ENCODE results near the gene PPFIA3.
"Not testable (repeated sequence)": the region's sequence is repeated elsewhere in the genome, so short reads cannot be mapped to it uniquely, and the experiment has no call there.

PPFIA3 gene

GRCh38 chr19:49119411-49120324, at the start of gene PPFIA3:
PPFIA3 (plus strand) TSS chr19:49119544; CDS start chr19:49127874, 8,330 bp downstream.
- no peak for FAIRE-seq

- FAIRE-seq, result no peak
Measured at GRCh38 chr19:49070416-49070815, 48.9 kb upstream of the PPFIA3 start.

- no peak for FAIRE-seq
Measured at GRCh38 chr19:49071860-49072547, 47.3 kb upstream of the PPFIA3 start.

- FAIRE-seq, result no peak
Measured at GRCh38 chr19:49073514-49074378, 45.6 kb upstream of the PPFIA3 start.

GRCh38 chr19:49074869-49075268, 44.5 kb upstream of the PPFIA3 start:
- not testable (repeated sequence) for FAIRE-seq

GRCh38 chr19:49080392-49080791, 39.0 kb upstream of the PPFIA3 start:
- no peak for FAIRE-seq

GRCh38 chr19:49081273-49081672, 38.1 kb upstream of the PPFIA3 start:
- no peak for FAIRE-seq

GRCh38 chr19:49084206-49085019, 34.9 kb upstream of the PPFIA3 start:
- FAIRE-seq, result no peak

GRCh38 chr19:49085020-49085867, 34.1 kb upstream of the PPFIA3 start, which contains the start of gene SNRNP70:
SNRNP70 (plus strand) TSS chr19:49085451; CDS start chr19:49086415, 964 bp downstream.
- FAIRE-seq, result no peak

- FAIRE-seq, result no peak
Measured at GRCh38 chr19:49085868-49086232, 33.5 kb upstream of the PPFIA3 start.

- FAIRE-seq, result no peak
Measured at GRCh38 chr19:49086296-49086695, 33.0 kb upstream of the PPFIA3 start.

GRCh38 chr19:49091391-49092038, 27.8 kb upstream of the PPFIA3 start:
- no peak for FAIRE-seq

GRCh38 chr19:49092686-49093085, 26.7 kb upstream of the PPFIA3 start:
- FAIRE-seq, result no peak

GRCh38 chr19:49094505-49095482, 24.6 kb upstream of the PPFIA3 start:
- FAIRE-seq, result no peak

- no peak for FAIRE-seq
Measured at GRCh38 chr19:49097453-49098288, 21.7 kb upstream of the PPFIA3 start.

GRCh38 chr19:49098795-49099194, 20.5 kb upstream of the PPFIA3 start:
- no peak for FAIRE-seq

- no peak for FAIRE-seq
Measured at GRCh38 chr19:49101160-49101559, 18.2 kb upstream of the PPFIA3 start.

- no peak for FAIRE-seq
Measured at GRCh38 chr19:49102303-49102702, 17.0 kb upstream of the PPFIA3 start.

Measured in colon (tissue), 2 donors.